ENCODE data around the gene ADGRF5.
"Not testable (repeated sequence)": the region's sequence is repeated elsewhere in the genome, so short reads cannot be mapped to it uniquely, and the experiment has no call there.

The ADGRF5 gene

GRCh38 chr6:46855966-46856365 is 65.8 kb downstream of the ADGRF5 start:
- not testable (repeated sequence) for H3K9me3 ChIP-seq (ENCODE audit: control insufficient read depth, insufficient read depth, low read length); H3K9me2 ChIP-seq (replicated peaks; ENCODE audit: control insufficient read depth, low read length); H4K20me1 ChIP-seq (ENCODE audit: control insufficient read depth, insufficient read depth, low read depth, low read length); H3K4me1 ChIP-seq (ENCODE audit: control insufficient read depth, low read length); H3K36me3 ChIP-seq (ENCODE audit: control insufficient read depth, low read length); H3K27me3 ChIP-seq (ENCODE audit: control insufficient read depth, low read length); H3K79me2 ChIP-seq (ENCODE audit: control insufficient read depth, low read length); H3K4me3 ChIP-seq (ENCODE audit: low read length); H3K4me2 ChIP-seq (ENCODE audit: low read length); H3K27ac ChIP-seq (ENCODE audit: low read depth, low read length); H3F3A ChIP-seq (ENCODE audit: control insufficient read depth, insufficient read depth)
- peak; percentile 63 for TF ChIP-seq CTCF (IDR thresholded peaks at IDR 0.05; ENCODE audit: low read depth, low read length, poor library complexity, severe bottlenecking)

DNA sequence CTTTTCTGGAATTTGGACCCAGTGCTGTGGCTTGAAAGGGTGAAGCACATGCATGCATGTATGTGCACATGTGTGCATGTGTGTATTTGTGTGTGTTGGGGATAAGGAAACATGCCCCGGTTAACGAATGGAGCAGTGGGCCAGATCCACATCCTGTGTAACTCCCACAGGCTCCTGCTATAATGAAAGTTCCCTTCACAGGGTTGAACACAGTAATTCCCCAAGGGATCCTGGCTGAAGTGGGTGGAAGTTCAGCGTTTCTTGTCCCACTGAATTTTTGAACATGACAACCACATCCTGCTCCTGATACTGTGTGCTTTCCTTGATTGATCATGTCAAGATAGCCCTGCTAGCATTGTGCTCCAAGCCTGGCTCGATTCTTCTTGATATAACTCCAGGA is 70.2 kb downstream of the ADGRF5 start:
- H3K4me2 ChIP-seq (ENCODE audit: low read length); H3K36me3 ChIP-seq (ENCODE audit: control insufficient read depth, low read length); H4K20me1 ChIP-seq (ENCODE audit: control insufficient read depth, insufficient read depth, low read depth, low read length); H3K79me2 ChIP-seq (ENCODE audit: control insufficient read depth, low read length); H3K4me1 ChIP-seq (ENCODE audit: control insufficient read depth, low read length); H3K27me3 ChIP-seq (ENCODE audit: control insufficient read depth, low read length); H3K4me3 ChIP-seq (ENCODE audit: low read length); H3K9me3 ChIP-seq (ENCODE audit: control insufficient read depth, insufficient read depth, low read length); H3K9me2 ChIP-seq (replicated peaks; ENCODE audit: control insufficient read depth, low read length); H3F3A ChIP-seq (ENCODE audit: control insufficient read depth, insufficient read depth); H3K27ac ChIP-seq (ENCODE audit: low read depth, low read length): not testable (repeated sequence)

DNA sequence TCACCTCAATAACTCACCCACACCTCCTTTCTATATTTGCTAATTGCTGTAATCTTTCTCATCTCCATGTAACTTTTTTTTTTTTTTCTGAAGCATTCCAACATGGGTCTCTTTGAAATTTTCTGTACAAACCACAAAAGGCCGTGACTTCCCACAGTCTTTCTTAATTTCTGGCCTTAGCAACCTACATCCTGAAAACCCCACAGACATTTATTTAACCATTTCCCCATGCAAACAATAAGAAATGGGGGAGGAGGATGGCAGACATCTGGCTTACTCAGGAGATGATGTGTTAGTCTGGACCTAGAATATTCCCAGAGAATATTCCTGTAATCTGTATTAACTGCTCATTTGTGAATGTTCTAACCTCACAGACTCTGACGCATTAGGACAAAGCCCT is 70.9 kb downstream of the ADGRF5 start:
- Histone ChIP-seq H3K9me2 (replicated peaks; ENCODE audit: control insufficient read depth, low read length) (no peaks in the 10 kb centered on the region), H3K4me2 (ENCODE audit: low read length) (no peak overlapping the region), H3K4me1 (ENCODE audit: control insufficient read depth, low read length) (no peaks in the 10 kb centered on the region), H3K27ac (ENCODE audit: low read depth, low read length) (no peak overlapping the region), H4K20me1 (ENCODE audit: control insufficient read depth, insufficient read depth, low read depth, low read length) (no peaks in the 10 kb centered on the region), H3K9me3 (ENCODE audit: control insufficient read depth, insufficient read depth, low read length) (no peaks in the 10 kb centered on the region), H3K4me3 (ENCODE audit: low read length) (no peak overlapping the region), H3K27me3 (ENCODE audit: control insufficient read depth, low read length) (no peaks in the 10 kb centered on the region; the same call in 1 of the 2 replicates), H3K36me3 (ENCODE audit: control insufficient read depth, low read length) (no peaks in the 10 kb centered on the region), H3K79me2 (ENCODE audit: control insufficient read depth, low read length) (no peaks in the 10 kb centered on the region), H3F3A (ENCODE audit: control insufficient read depth, insufficient read depth) (no peaks in the 10 kb centered on the region)
- TF ChIP-seq CTCF (IDR thresholded peaks at IDR 0.05; ENCODE audit: low read depth, low read length, poor library complexity, severe bottlenecking) (no peak), EZH2phosphoT487 (IDR thresholded peaks at IDR 0.05; ENCODE audit: borderline replicate concordance, low read length) (no peak)

GRCh38 chr6:46849361-46849690 is 72.4 kb downstream of the ADGRF5 start:
- Histone ChIP-seq H3F3A (ENCODE audit: control insufficient read depth, insufficient read depth) (no peaks in the 10 kb centered on the region), H3K9me3 (ENCODE audit: control insufficient read depth, insufficient read depth, low read length) (no peaks in the 10 kb centered on the region), H4K20me1 (ENCODE audit: control insufficient read depth, insufficient read depth, low read depth, low read length) (no peaks in the 10 kb centered on the region), H3K4me3 (ENCODE audit: low read length) (no peak overlapping the region), H3K4me1 (ENCODE audit: control insufficient read depth, low read length) (no peaks in the 10 kb centered on the region), H3K27ac (ENCODE audit: low read depth, low read length) (no peak overlapping the region), H3K27me3 (ENCODE audit: control insufficient read depth, low read length) (no peaks in the 10 kb centered on the region; the same call in 1 of the 2 replicates), H3K36me3 (ENCODE audit: control insufficient read depth, low read length) (no peaks in the 10 kb centered on the region), H3K4me2 (ENCODE audit: low read length) (no peak overlapping the region), H3K9me2 (replicated peaks; ENCODE audit: control insufficient read depth, low read length) (no peaks in the 10 kb centered on the region), H3K79me2 (ENCODE audit: control insufficient read depth, low read length) (no peaks in the 10 kb centered on the region)
- TF ChIP-seq EZH2phosphoT487 (IDR thresholded peaks at IDR 0.05; ENCODE audit: borderline replicate concordance, low read length) = no peak
